ENCODE measurements around the gene GYS2. TPM values are rescaled to one million over a fixed set of nuclear protein-coding genes. Genes with fewer than 3 reads are reported as not detected.

Gene GYS2
- total RNA-seq, 2 donors from 2014 or later = not detected

GRCh38 chr12:21526721-21527345, 77.8 kb downstream of the GYS2 start:
- ATAC-seq (no peak), DNase-seq (no peak)

GRCh38 chr12:21526053-21526452, 78.6 kb downstream of the GYS2 start, which contains the start of gene SPX:
Gene SPX (plus strand): TSS chr12:21526296. CDS start chr12:21526473, 177 bp downstream.
- intact Hi-C loops (cut with DNase I, micrococcal nuclease) = no loop called here
- no peak for ATAC-seq
- DNase-seq = no peak

More at GRCh38 chr12:21526721-21527345, 77.8 kb downstream of the GYS2 start:
- intact Hi-C loops (cut with DNase I, micrococcal nuclease) = no loop called here

- intact Hi-C loops (cut with DNase I, micrococcal nuclease) = no loop called here
- no peak for ATAC-seq
Measured at GRCh38 chr12:21523148-21523547, 81.5 kb downstream of the GYS2 start.

GRCh38 chr12:21521541-21521940, 83.1 kb downstream of the GYS2 start:
- ATAC-seq (no peak), DNase-seq (no peak)
- intact Hi-C loops (cut with DNase I, micrococcal nuclease) = no loop called here

More at GRCh38 chr12:21523148-21523547, 81.5 kb downstream of the GYS2 start:
- no peak for DNase-seq

- no peak for DNase-seq
- no peak for ATAC-seq
- intact Hi-C loops (cut with DNase I, micrococcal nuclease) = no loop called here
Measured at GRCh38 chr12:21518451-21518850, 86.2 kb downstream of the GYS2 start.

GRCh38 chr12:21516281-21516680, 88.4 kb downstream of the GYS2 start:
- ATAC-seq = no peak
- intact Hi-C loops (cut with DNase I, micrococcal nuclease) = no loop called here

GRCh38 chr12:21509768-21510167, 94.9 kb downstream of the GYS2 start:
- intact Hi-C loops (cut with DNase I, micrococcal nuclease) = loop anchor here in 1 of 2 donors (10.0 kb wide), 1 partner anchor 75 kb away; the partner anchor contains the start of gene PYROXD1
- ATAC-seq = no peak
- DNase-seq = no peak

More at GRCh38 chr12:21516281-21516680, 88.4 kb downstream of the GYS2 start:
- DNase-seq = no peak

GRCh38 chr12:21507849-21508248, 96.8 kb downstream of the GYS2 start:
- ATAC-seq = no peak
- intact Hi-C loops (cut with DNase I, micrococcal nuclease) = loop anchor here in 1 of 2 donors (10.0 kb wide), 1 partner anchor 73 kb away; the partner anchor contains the start of gene PYROXD1
- DNase-seq = no peak

GRCh38 chr12:21505888-21506287, 98.8 kb downstream of the GYS2 start:
- ATAC-seq (no peak), DNase-seq (no peak)
- intact Hi-C loops (cut with DNase I, micrococcal nuclease) = loop anchor here in 1 of 2 donors (10.0 kb wide), 1 partner anchor 71 kb away; the partner anchor contains the start of gene PYROXD1

- DNase-seq = no peak
Measured at GRCh38 chr12:21502872-21503271, 101.8 kb downstream of the GYS2 start.

GRCh38 chr12:21502164-21502496, 102.5 kb downstream of the GYS2 start:
- ATAC-seq = peak; percentile 19
- no peak for DNase-seq
- intact Hi-C loops (cut with DNase I, micrococcal nuclease) = loop anchor here in 1 of 2 donors (10.0 kb wide), 1 partner anchor 67 kb away; the partner anchor contains the start of gene PYROXD1

More at GRCh38 chr12:21502872-21503271, 101.8 kb downstream of the GYS2 start:
- ATAC-seq = no peak
- intact Hi-C loops (cut with DNase I, micrococcal nuclease) = loop anchor here in 1 of 2 donors (10.0 kb wide), 1 partner anchor 68 kb away; the partner anchor contains the start of gene PYROXD1

GRCh38 chr12:21501258-21502163, 103.1 kb downstream of the GYS2 start, which contains the start of the genes GOLT1B and RECQL:
Gene GOLT1B (plus strand): TSS chr12:21501789. CDS start chr12:21501924, 135 bp downstream.
Gene RECQL (minus strand): TSS chr12:21501635. CDS start chr12:21499570, 2,065 bp downstream.
- DNase-seq (peak; percentile 88 to 92), ATAC-seq (peak; percentile 100)
- intact Hi-C loops (cut with DNase I, micrococcal nuclease) = loop anchor here in 1 of 2 donors (10.0 kb wide), 1 partner anchor 67 kb away; the partner anchor contains the start of gene PYROXD1

GRCh38 chr12:21500786-21501257, 103.8 kb downstream of the GYS2 start:
- intact Hi-C loops (cut with DNase I, micrococcal nuclease) = loop anchor here in 1 of 2 donors (10.0 kb wide), 1 partner anchor 66 kb away; the partner anchor contains the start of gene PYROXD1
- DNase-seq (no peak), ATAC-seq (no peak)

GRCh38 chr12:21499765-21500164, 104.9 kb downstream of the GYS2 start:
- intact Hi-C loops (cut with DNase I, micrococcal nuclease) = loop anchor here in 1 of 2 donors (10.0 kb wide), 1 partner anchor 65 kb away; the partner anchor contains the start of gene PYROXD1
- no peak for ATAC-seq
- DNase-seq = no peak

Other genes starting within 250 kb of the GYS2 start
- gene IAPP, start 231.9 kb downstream of the GYS2 start, total RNA-seq = not detected
- gene PYROXD1, start 167.2 kb downstream of the GYS2 start, total RNA-seq = 10 to 100 TPM; 36.7 to 46.2 TPM
- gene RECQL, start 103.2 kb downstream of the GYS2 start, total RNA-seq = 10 to 100 TPM; 11.5 to 11.7 TPM
- 10 to 100 TPM; 18.6 to 23.3 TPM for gene GOLT1B, start 103.1 kb downstream of the GYS2 start, total RNA-seq
- not detected for gene SPX, start 78.6 kb downstream of the GYS2 start, total RNA-seq
- 100 to 1,000 TPM; 209 to 214 TPM for gene LDHB, start 53.0 kb upstream of the GYS2 start, total RNA-seq
- 1 to 10 TPM in 1 of 2 donors, under 1 TPM in 1; 0.46 to 2.4 TPM for gene KCNJ8, start 169.9 kb upstream of the GYS2 start, total RNA-seq

Measured in left colon (tissue), 2 donors.